Panc1 (cell line): ENCODE results near the gene RABGGTA.
"Not testable (repeated sequence)": the region's sequence is repeated elsewhere in the genome, so short reads cannot be mapped to it uniquely, and the experiment has no call there.

Experiments used
- CTCF ChIP-seq: fragments of 450-650 bp; IDR thresholded peaks from 2 replicates; pipeline ENCODE4 v1.5.1; 2017; ENCODE audit warnings: mild to moderate bottlenecking
- POLR2AphosphoS5 ChIP-seq: IDR thresholded peaks from 2 replicates; pipeline ENCODE4 v1.6.1; 2012; ENCODE audit warnings: mild to moderate bottlenecking, low read depth, low read length, moderate library complexity
- REST ChIP-seq, 2 experiments: IDR thresholded peaks; 2 replicates each; pipeline ENCODE4 v1.6.1; 2011 to 2012; ENCODE audit warnings: low read depth in 2 of 2, control low read depth in 1 of 2, low read length in 1 of 2, mild to moderate bottlenecking in 1 of 2, moderate library complexity in 1 of 2; ENCODE audit not compliant: insufficient read depth in 1 of 2
- SIN3A ChIP-seq: IDR thresholded peaks from 2 replicates; pipeline ENCODE4 v1.6.1; 2012; ENCODE audit warnings: low read depth, mild to moderate bottlenecking, low read length, moderate library complexity, borderline replicate concordance; ENCODE audit not compliant: insufficient read depth
- TCF7L2 ChIP-seq: IDR thresholded peaks from 2 replicates; pipeline ENCODE4 v1.6.1; 2011; ENCODE audit warnings: mild to moderate bottlenecking, low read depth, low read length, inconsistent platforms

DNA sequence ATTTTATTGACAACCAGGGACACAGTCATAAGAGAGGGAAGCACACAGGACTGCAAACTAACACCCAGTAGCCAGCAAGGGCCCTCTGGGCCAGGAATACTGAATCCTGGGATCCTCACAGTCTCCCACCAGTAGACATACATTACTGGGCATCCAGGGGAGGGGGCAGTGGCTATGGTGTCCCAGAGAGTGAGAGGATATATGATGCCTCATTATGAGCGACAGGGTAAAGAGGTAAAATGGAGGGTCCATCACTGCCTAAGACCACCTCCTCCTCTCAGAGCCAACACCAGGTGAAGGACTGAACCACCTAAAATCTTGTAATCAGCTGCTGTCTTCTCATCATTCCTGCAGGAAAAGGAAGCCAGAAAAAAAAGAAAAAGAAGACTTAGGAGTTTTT lies 54.5 kb downstream of the RABGGTA start:
- not testable (repeated sequence) for TF ChIP-seq CTCF; POLR2AphosphoS5; TCF7L2; SIN3A; REST (IDR thresholded peaks at IDR 0.05; ENCODE audit: insufficient read depth in 1 of 2, low read depth in 2 of 2, low read length in 1 of 2)
